HG03039 (cell line): ENCODE results near the gene PISD.

Experiments used
- ATAC-seq: cut with Tn5 transposase; IDR thresholded peaks from one replicate; pipeline ENCODE4 v1.9.1; 2021; ENCODE audit warnings: mild to moderate bottlenecking, moderate library complexity; ENCODE audit not compliant: unreplicated experiment

The PISD gene

GRCh38 chr22:31626427-31627150 is 35.4 kb downstream of the PISD start:
- ATAC-seq: no peak

- ATAC-seq: no peak
These were observed 36.2 kb downstream of the PISD start for GRCh38 chr22:31625661-31626426.

- no peak for ATAC-seq
These were observed 36.8 kb downstream of the PISD start for GRCh38 chr22:31625257-31625640.

GRCh38 chr22:31623592-31624304 is 38.3 kb downstream of the PISD start:
- ATAC-seq: no peak

- ATAC-seq: no peak
These were observed 39.0 kb downstream of the PISD start for GRCh38 chr22:31622980-31623379.

- no peak for ATAC-seq
These were observed 40.4 kb downstream of the PISD start for GRCh38 chr22:31621507-31622124.

GRCh38 chr22:31620756-31621480 is 41.1 kb downstream of the PISD start:
- no peak for ATAC-seq

GRCh38 chr22:31619611-31620300 is 42.3 kb downstream of the PISD start:
- ATAC-seq: no peak

GRCh38 chr22:31618471-31619176 is 43.4 kb downstream of the PISD start:
- no peak for ATAC-seq

- ATAC-seq: no peak
These were observed 44.0 kb downstream of the PISD start for GRCh38 chr22:31618057-31618456.

GRCh38 chr22:31616315-31616980 is 45.6 kb downstream of the PISD start:
- no peak for ATAC-seq

- no peak for ATAC-seq
These were observed 46.1 kb downstream of the PISD start for GRCh38 chr22:31615940-31616314.

- ATAC-seq: no peak
These were observed 46.5 kb downstream of the PISD start for GRCh38 chr22:31615491-31615860.

GRCh38 chr22:31614781-31615490 is 47.1 kb downstream of the PISD start:
- ATAC-seq: no peak

GRCh38 chr22:31613904-31614296 is 48.1 kb downstream of the PISD start:
- ATAC-seq: no peak

- no peak for ATAC-seq
These were observed 48.6 kb downstream of the PISD start for GRCh38 chr22:31613286-31613903.

- ATAC-seq: no peak
These were observed 49.1 kb downstream of the PISD start for GRCh38 chr22:31612891-31613285.
